IPS-20b (cell line): ENCODE data around the gene PAPLN.

ENCODE experiments used
- H3K27ac ChIP-seq: one replicate; pipeline ENCODE4 v1.5.1; 2013; ENCODE audit warnings: low read length
- H3K27me3 ChIP-seq: 2 replicates; pipeline ENCODE4 v1.6.1; 2013; ENCODE audit warnings: mild to moderate bottlenecking, low read length, inconsistent platforms; ENCODE audit not compliant: insufficient read depth
- H3K36me3 ChIP-seq: 2 replicates; pipeline ENCODE4 v1.6.1; 2013; ENCODE audit warnings: low read depth, mild to moderate bottlenecking, inconsistent platforms, low read length, moderate library complexity; ENCODE audit not compliant: insufficient read depth
- H3K4me1 ChIP-seq: 2 replicates; pipeline ENCODE4 v1.6.1; 2013; ENCODE audit warnings: mild to moderate bottlenecking, control low read depth, inconsistent platforms, low read length, moderate library complexity; ENCODE audit not compliant: insufficient read depth
- H3K4me3 ChIP-seq: 2 replicates; pipeline ENCODE4 v1.5.1; 2013; ENCODE audit warnings: mild to moderate bottlenecking, low read length, inconsistent platforms
- H3K9ac ChIP-seq: 2 replicates; pipeline ENCODE4 v1.6.1; 2013; ENCODE audit warnings: low read depth, mild to moderate bottlenecking, inconsistent platforms, low read length, moderate library complexity
- H3K9me3 ChIP-seq: 2 replicates; pipeline ENCODE4 v1.6.1; 2013; ENCODE audit warnings: mild to moderate bottlenecking, low read depth, low read length, inconsistent platforms; ENCODE audit not compliant: insufficient read depth

Gene PAPLN

DNA sequence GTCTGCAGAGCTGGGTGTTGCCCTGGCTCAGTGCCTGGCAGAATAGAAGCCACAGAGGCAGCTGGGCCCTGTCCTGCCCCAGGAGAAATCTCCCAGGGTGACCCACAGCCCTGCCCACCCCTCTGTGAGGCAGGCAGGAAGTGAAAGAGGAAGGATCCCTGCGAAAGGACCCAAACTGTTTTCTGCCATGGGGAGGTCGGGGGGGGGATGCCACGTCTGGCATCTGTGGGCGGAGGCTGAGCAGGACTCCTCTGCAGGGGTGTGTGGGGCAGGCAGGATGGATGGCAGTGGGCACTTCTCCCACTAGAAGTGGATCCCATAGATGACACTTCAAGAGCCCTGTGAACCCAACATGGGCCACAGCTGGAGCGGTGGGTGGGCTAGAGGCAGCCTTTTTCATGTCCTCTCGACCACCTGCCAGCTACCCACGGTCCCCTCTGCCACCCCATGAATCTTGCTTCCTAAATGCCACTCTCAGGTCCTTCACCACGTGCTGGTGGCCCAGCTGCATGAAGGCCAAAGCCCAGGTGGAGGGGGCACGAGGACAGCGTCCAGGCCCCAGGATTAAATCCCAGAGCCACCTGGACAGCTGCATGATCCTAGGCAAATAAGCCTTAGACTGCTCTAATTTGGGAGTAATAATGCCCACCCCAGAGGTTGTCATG is 3.6 kb downstream of the PAPLN start:
- Histone ChIP-seq H3K27ac (no peak overlapping the region), H3K4me1 (peaks cover 20% of the 10 kb centered on the region), H3K4me3 (no peak overlapping the region), H3K9me3 (no peaks in the 10 kb centered on the region), H3K9ac (no peak overlapping the region), H3K36me3 (0 out of 2 replicates have a peak, but pooled peaks cover 3% of the 10 kb centered on the region), H3K27me3 (peaks cover 51% of the 10 kb centered on the region)

DNA sequence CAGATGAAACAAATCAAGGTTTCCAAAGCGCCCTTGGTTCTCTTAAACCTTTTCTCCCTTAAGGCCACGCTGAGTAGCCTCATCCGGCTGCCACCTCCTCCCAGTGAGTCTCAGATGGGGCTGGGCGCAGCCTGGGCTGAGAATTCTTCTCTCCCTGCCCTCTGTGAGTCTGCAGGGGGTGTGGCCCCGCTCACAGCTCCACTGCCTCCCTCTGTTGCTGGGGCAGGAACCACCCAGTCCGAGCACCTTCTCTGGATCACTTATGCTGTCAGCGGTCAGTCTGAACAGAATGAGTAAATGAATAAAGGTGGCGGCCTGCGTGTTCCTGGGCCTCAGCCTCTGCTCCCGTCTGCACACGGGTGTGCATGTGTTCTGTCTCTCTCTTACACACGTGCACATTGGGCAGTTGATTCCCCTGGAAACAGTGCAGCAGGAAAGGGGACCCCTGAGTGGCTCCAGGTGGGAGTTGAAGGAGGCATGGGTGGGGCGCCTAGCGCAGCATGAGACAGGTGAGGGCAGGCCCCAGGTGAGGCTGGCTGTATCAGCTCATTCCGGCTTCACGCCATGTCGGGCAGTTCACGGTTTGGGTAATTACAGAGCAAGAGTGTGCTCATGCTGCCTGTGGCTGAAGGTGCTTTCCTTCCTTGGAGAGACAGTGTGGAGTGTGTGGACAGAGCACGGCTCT is 4.3 kb downstream of the PAPLN start:
- 0 out of 2 replicates have a peak, but pooled peaks cover 3% of the 10 kb centered on the region for H3K36me3 ChIP-seq
- H3K9ac ChIP-seq = no peak overlapping the region
- no peak overlapping the region for H3K27ac ChIP-seq
- H3K4me1 ChIP-seq = peaks cover 15% of the 10 kb centered on the region
- no peaks in the 10 kb centered on the region for H3K9me3 ChIP-seq
- H3K27me3 ChIP-seq = peaks cover 45% of the 10 kb centered on the region
- H3K4me3 ChIP-seq = no peak overlapping the region

- H3K4me1 ChIP-seq = peaks cover 11% of the 10 kb centered on the region
- peaks cover 37% of the 10 kb centered on the region for H3K27me3 ChIP-seq
- no peak overlapping the region for H3K4me3 ChIP-seq
- 0 out of 2 replicates have a peak, but pooled peaks cover 3% of the 10 kb centered on the region for H3K36me3 ChIP-seq
- H3K9ac ChIP-seq = no peak overlapping the region
- H3K27ac ChIP-seq = no peak overlapping the region
- H3K9me3 ChIP-seq = no peaks in the 10 kb centered on the region
Observed at GRCh38 chr14:73242357-73242901, 5.1 kb downstream of the PAPLN start.

DNA sequence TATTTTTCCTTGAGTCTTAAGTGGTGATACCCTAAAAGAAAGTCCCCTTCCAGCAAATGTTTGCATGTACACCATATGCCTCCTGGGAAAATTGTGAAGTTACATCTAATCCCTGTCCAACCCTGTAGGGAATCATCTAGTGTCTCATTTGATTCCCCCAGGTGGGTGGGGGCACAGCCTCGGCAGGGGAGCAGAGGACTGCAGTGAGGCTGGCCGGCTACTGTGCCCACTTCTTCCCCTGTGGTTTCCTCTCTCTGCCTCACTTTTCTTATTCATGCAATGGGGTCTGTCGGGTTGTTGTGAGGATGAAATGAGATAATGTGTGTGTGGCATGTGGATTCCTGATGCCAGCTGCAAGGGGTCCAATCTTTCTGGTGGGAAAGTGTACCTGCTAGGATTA is 6.0 kb downstream of the PAPLN start:
- Histone ChIP-seq H3K9ac (no peak overlapping the region), H3K4me3 (no peak overlapping the region), H3K4me1 (peaks cover 11% of the 10 kb centered on the region), H3K27ac (no peak overlapping the region), H3K9me3 (no peaks in the 10 kb centered on the region), H3K27me3 (peaks cover 28% of the 10 kb centered on the region), H3K36me3 (0 out of 2 replicates have a peak, but pooled peaks cover 3% of the 10 kb centered on the region)

GRCh38 chr14:73243748-73244147 is 6.4 kb downstream of the PAPLN start:
- H3K27me3 ChIP-seq = peaks cover 24% of the 10 kb centered on the region
- peaks cover 6% of the 10 kb centered on the region for H3K4me1 ChIP-seq
- 0 out of 2 replicates have a peak, but pooled peaks cover 3% of the 10 kb centered on the region for H3K36me3 ChIP-seq
- no peak overlapping the region for H3K4me3 ChIP-seq
- H3K27ac ChIP-seq = no peak overlapping the region
- no peaks in the 10 kb centered on the region for H3K9me3 ChIP-seq
- H3K9ac ChIP-seq = no peak overlapping the region

- H3K4me1 ChIP-seq = no peaks in the 10 kb centered on the region
- H3K9ac ChIP-seq = no peak overlapping the region
Observed at GRCh38 chr14:73244541-73245290, 7.4 kb downstream of the PAPLN start.

DNA sequence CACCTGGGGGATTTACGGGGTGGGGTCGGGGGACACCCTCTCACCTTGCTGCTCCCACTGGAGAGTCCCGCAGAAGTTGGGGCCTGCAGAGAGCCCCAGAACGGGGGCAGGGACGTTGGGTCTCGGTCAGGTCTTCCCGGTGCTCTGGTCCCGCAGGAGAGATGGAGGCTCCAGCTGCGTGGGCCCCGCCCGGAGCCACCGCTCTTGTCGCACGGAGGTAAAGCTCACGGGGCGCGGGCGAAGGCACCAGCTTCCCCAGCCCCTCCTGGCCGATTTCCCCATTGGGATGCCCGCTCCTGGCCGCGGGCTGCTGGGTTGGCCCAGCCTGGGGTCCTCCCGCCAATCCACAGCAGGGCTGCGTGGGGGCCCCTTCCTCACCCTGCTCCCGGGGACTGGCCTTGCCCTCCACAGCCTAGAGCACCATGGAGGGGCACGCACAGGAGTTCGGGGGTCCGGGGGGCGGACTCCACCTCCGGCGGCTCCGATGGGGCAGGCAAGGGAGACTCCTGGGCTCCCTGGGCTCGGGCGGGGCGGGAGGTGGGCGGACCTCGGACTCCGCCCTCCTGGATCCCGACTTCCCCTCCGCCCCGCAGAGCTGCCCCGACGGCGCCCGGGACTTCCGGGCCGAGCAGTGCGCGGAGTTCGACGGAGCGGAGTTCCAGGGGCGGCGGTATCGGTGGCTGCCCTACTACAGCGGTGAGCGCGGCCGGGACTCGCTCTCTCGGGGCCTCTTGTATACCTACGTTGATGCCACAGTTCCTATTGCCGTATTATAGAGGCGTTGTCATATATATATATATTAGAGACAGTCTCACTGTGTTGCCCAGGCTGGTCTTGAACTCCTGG is 8.4 kb downstream of the PAPLN start:
- Histone ChIP-seq H3K27me3 (peaks cover 5% of the 10 kb centered on the region; the same call in 1 of the 2 replicates), H3K36me3 (0 out of 2 replicates have a peak, but pooled peaks cover 3% of the 10 kb centered on the region), H3K4me1 (no peaks in the 10 kb centered on the region), H3K27ac (no peak overlapping the region), H3K4me3 (peak overlapping the region; percentile 51; the same call in 1 of the 2 replicates), H3K9me3 (no peaks in the 10 kb centered on the region), H3K9ac (no peak overlapping the region)

More at GRCh38 chr14:73244541-73245290, 7.4 kb downstream of the PAPLN start:
- H3K27me3 ChIP-seq = peaks cover 15% of the 10 kb centered on the region
- no peak overlapping the region for H3K27ac ChIP-seq
- H3K4me3 ChIP-seq = peak overlapping the region; percentile 51; the same call in 1 of the 2 replicates
- H3K9me3 ChIP-seq = no peaks in the 10 kb centered on the region
- H3K36me3 ChIP-seq = 0 out of 2 replicates have a peak, but pooled peaks cover 3% of the 10 kb centered on the region

DNA sequence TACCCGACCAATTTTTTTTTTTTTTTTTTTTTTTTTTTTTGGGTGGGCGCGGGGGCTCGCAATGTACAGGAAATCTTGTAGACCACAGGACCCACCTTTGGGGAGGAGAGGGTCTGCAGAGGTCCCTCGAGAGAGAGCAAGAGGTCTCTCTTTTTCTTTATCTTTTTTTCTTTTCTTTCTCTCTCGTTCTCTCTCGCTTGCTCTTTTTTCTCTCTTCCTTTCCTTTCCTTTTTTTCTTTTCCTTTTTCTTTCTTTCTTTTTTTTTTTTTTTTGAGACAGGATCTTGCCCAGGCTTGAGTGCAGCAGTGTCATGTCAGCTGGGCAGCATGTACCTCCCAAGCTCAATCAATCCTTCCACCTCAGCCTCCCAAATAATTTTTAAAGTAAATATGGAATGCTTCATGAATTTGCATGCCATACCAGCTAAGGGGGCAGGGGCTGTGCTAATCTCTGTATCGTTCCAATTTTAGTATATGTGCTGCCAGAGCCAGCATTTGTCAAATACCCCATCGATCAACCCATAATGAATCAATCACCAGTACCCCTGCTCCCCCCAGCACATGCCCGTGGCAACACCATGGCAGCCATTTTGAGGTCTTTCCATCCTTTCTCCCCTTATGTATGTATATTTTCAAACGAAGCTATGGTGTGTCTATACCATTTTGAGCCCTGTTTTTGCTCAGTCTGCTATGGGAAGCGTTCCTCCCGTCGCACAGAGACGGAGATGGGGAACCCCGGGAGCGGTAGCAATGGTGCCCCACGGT is 9.3 kb downstream of the PAPLN start:
- H3K4me3 ChIP-seq = peak overlapping the region; percentile 51; the same call in 1 of the 2 replicates
- H3K36me3 ChIP-seq = 0 out of 2 replicates have a peak, but pooled peaks cover 3% of the 10 kb centered on the region
- no peaks in the 10 kb centered on the region for H3K4me1 ChIP-seq
- no peaks in the 10 kb centered on the region for H3K9me3 ChIP-seq
- H3K9ac ChIP-seq = no peak overlapping the region
- H3K27ac ChIP-seq = no peak overlapping the region
- no peaks in the 10 kb centered on the region for H3K27me3 ChIP-seq

DNA sequence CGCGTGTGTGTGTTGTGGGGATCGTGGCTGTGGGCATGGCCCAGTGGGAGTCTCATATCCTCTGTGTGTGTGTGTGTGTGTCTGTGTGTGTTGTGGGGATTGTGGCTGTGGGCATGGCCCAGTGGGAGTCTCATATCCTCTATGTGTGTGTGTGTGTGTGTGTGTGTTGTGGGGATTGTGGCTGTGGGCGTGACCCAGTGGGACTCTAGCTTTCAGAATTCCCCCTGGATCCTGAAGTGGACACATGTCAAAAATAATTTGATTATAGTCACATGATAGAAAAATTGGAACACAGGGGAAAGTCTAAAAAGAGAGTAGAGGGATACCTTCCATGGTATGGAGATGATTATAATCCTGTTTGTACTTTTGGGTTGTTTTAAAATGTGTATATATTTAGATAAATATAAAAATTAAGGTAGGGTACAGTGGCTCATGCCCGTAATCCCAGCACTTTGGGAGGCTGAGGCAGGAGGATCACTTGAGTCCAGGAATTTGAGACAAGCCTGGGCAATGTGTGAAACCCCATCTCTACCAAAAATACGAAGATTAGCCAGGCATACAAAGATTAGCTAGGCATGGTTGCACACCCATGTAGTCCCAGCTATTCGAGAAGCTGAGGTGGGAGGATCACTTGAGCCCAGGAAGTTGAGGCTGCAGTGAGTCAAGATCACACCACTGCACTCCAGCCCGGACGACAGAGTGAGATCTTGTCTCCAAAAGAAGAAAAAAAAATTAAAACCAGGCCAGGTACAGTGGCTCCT is 11.0 kb downstream of the PAPLN start:
- no peak overlapping the region for H3K27ac ChIP-seq
- H3K27me3 ChIP-seq = no peaks in the 10 kb centered on the region
- H3K9me3 ChIP-seq = no peaks in the 10 kb centered on the region
- H3K9ac ChIP-seq = no peak overlapping the region
- no peaks in the 10 kb centered on the region for H3K4me1 ChIP-seq
- H3K4me3 ChIP-seq = no peak overlapping the region
- 0 out of 2 replicates have a peak, but pooled peaks cover 3% of the 10 kb centered on the region for H3K36me3 ChIP-seq

GRCh38 chr14:73249108-73249507 is 11.8 kb downstream of the PAPLN start:
- H3K9ac ChIP-seq = no peak overlapping the region
- H3K27me3 ChIP-seq = no peaks in the 10 kb centered on the region
- no peak overlapping the region for H3K27ac ChIP-seq
- no peaks in the 10 kb centered on the region for H3K9me3 ChIP-seq
- H3K4me1 ChIP-seq = no peaks in the 10 kb centered on the region
- H3K36me3 ChIP-seq = no peaks in the 10 kb centered on the region
- H3K4me3 ChIP-seq = no peak overlapping the region
